Smooth muscle cell (in vitro differentiated cells): ENCODE data around the gene RASA4. TPM values are rescaled to one million over a fixed set of nuclear protein-coding genes. Genes with fewer than 3 reads are reported as not detected.
"Not testable (repeated sequence)": the region's sequence is repeated elsewhere in the genome, so short reads cannot be mapped to it uniquely, and the experiment has no call there.

ENCODE experiments used
- DNase-seq: peaks from one replicate; lab custom pipeline; 2025; ENCODE audit not compliant: unreplicated experiment; lab: John Stamatoyannopoulos, UW
- H2AFZ ChIP-seq: fragments of 200-600 bp; sonication (generic); 2 replicates; pipeline ENCODE4 v1.6.0; 2016; ENCODE audit warnings: antibody characterized with exemption, low read depth, mild to moderate bottlenecking
- H3F3A ChIP-seq: fragments of 200-600 bp; sonication (generic); 2 replicates; pipeline ENCODE4 v1.6.0; 2017; ENCODE audit warnings: antibody characterized with exemption, low read depth
- H3K27ac ChIP-seq: fragments of 200-600 bp; sonication (generic); 2 replicates; pipeline ENCODE4 v1.5.1; 2016; ENCODE audit warnings: low read depth, mild to moderate bottlenecking
- H3K27me3 ChIP-seq: fragments of 200-600 bp; sonication (generic); 2 replicates; pipeline ENCODE4 v1.6.1; 2016; ENCODE audit warnings: low read depth, mild to moderate bottlenecking
- H3K36me3 ChIP-seq: fragments of 200-600 bp; sonication (generic); 2 replicates; pipeline ENCODE4 v1.5.1; 2016; ENCODE audit warnings: low read depth
- H3K4me1 ChIP-seq: fragments of 200-600 bp; sonication (generic); 2 replicates; pipeline ENCODE4 v1.5.1; 2016; ENCODE audit warnings: low read depth
- H3K4me2 ChIP-seq: fragments of 200-600 bp; sonication (generic); 2 replicates; pipeline ENCODE4 v1.6.0; 2016; ENCODE audit warnings: mild to moderate bottlenecking
- H3K4me3 ChIP-seq: fragments of 200-600 bp; sonication (generic); 2 replicates; pipeline ENCODE4 v1.5.1; 2016; ENCODE audit warnings: mild to moderate bottlenecking
- H3K79me2 ChIP-seq: fragments of 200-600 bp; sonication (generic); 2 replicates; pipeline ENCODE4 v1.6.0; 2016; ENCODE audit warnings: low read depth, mild to moderate bottlenecking
- H3K9ac ChIP-seq: fragments of 200-600 bp; sonication (generic); 2 replicates; pipeline ENCODE4 v1.6.0; 2016; ENCODE audit warnings: low read depth
- H3K9me3 ChIP-seq: fragments of 200-600 bp; sonication (generic); replicated peaks from 2 replicates; pipeline ENCODE4 v1.5.1; 2016; ENCODE audit warnings: low read depth
- H4K20me1 ChIP-seq: fragments of 200-600 bp; sonication (generic); 2 replicates; pipeline ENCODE4 v1.6.0; 2016; ENCODE audit warnings: low read depth
- WGBS: methylation state at CpG from one replicate; pipeline ENCODE4 v1.1.7; 2016; ENCODE audit warnings: low lambda C conversion rate; 5-methylcytosine and 5-hydroxymethylcytosine counted together
- polyA plus RNA-seq: library from polyadenylated mRNA; unstranded; fragments of >200 nt; fragmentation: Nextera tagmentation; extraction: Ambion mirVana; gene quantifications from 2 replicates; pipeline ENCODE4 v1.2.1, GENCODE V29; 2016
- total RNA-seq: library from RNA; depleted of rRNA; stranded (reverse); fragments of >200 nt; gene quantifications from 2 replicates; pipeline ENCODE4 v1.2.3, GENCODE V29; 2014

The RASA4 gene
- 6.9 and 12.2 TPM in 2 replicates for total RNA-seq
- polyA plus RNA-seq: 6.9 and 11.6 TPM in 2 replicates

DNA sequence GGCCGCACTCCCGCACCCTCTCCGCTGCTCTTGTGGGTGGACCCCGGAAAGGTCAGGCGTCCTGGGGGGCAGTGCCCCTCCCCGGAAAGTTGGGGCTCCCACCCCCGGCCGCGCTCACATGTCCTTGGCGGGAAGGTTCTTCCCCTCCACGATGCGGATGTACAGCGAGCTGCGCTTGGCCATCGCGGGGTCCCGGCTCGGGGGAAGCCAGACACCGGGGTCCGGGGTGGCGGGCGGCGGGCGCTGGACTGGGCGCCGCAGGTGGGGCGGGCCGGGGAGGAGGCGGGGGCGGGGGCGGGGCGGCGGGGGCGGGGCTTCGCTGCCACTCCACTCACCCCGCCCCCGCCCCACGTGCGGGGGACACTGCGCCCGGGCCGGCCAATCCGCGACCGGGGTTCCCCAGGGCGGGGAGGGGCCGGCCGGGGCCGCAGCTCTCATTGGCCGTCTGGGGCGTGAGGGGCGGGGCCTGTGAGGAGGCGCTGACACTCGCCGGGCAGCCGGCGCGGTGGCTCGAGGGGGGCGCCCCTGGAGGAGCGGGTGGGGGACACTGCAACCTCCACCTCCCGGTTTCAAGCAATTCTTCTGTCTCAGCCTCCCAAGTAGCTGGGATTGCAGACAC lies at the start of gene RASA4:
Gene RASA4, minus strand, starts transcription at position 250 of the 619 bp plus-strand sequence. Its CDS starts 67 bp downstream, at position 183.
- H3K9ac ChIP-seq, H4K20me1 ChIP-seq, H3K27ac ChIP-seq, DNase-seq, H3K79me2 ChIP-seq, H3K9me3 ChIP-seq, H3F3A ChIP-seq, H3K4me3 ChIP-seq, H2AFZ ChIP-seq, H3K27me3 ChIP-seq, H3K4me1 ChIP-seq, H3K36me3 ChIP-seq: not testable (repeated sequence)
- peak within 1 kb of the TSS; percentile 65 for H3K4me2 ChIP-seq
- WGBS: 2% methylated on average over 7 of the region's 62 CpGs

DNA sequence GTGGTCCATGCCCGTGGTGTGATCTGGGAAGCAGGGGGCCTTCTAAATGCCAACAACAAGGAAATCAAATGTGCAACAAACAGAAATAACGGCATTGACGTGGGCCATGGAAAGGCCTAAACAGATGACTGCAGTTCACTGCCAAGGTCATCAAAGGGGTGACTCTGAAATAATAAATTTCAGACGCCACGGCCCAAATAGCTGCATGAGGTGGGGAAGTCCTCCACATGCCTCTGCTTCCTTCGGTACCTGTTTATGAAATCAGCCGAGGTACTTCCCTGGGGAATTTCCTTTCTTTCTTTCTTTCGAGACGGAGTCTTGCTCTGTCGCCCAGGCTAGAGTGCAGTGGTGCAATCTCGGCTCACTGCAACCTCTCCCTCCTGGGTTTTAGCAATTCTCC lies 48.2 kb upstream of the RASA4 start:
- H3K4me1 ChIP-seq, H3K9ac ChIP-seq, H3K79me2 ChIP-seq, H3K36me3 ChIP-seq, H2AFZ ChIP-seq, H3K27ac ChIP-seq, H3K4me2 ChIP-seq, H3F3A ChIP-seq, H3K4me3 ChIP-seq, DNase-seq, H3K9me3 ChIP-seq, H4K20me1 ChIP-seq, H3K27me3 ChIP-seq: not testable (repeated sequence)
- WGBS: no CpG with 5 or more reads among the region's 11 CpGs

DNA sequence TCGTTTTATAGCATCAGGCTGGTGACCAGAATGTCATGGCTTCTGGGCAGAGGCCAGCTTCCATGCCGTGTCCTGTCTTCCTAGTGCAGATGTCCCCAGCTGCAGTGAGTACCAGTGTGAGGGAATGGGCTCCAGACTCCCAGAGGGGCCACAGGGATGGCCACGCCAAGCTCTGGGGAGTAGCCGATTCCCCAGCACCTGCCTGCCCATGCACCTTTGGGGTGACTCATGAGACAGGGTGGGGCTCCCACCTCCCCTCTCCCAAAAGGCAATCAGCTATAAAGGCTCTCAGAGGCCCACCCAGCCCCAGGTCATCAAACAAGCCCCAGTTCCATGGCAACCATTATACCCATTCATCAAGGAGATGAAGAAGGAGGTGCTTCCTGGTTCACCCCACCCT lies 33.4 kb upstream of the RASA4 start, which contains the start of gene SPDYE2B:
Gene SPDYE2B, plus strand, starts transcription at position 396 of the 400 bp plus-strand sequence. CDS start 2,030 bp downstream, outside the sequence.
- H3F3A ChIP-seq, H2AFZ ChIP-seq, H3K9ac ChIP-seq, H3K27me3 ChIP-seq, H3K36me3 ChIP-seq, H3K4me1 ChIP-seq, H3K79me2 ChIP-seq, H4K20me1 ChIP-seq, H3K4me2 ChIP-seq, H3K9me3 ChIP-seq, DNase-seq, H3K27ac ChIP-seq, H3K4me3 ChIP-seq: not testable (repeated sequence)
- no CpG with 5 or more reads among the region's 4 CpGs for WGBS

DNA sequence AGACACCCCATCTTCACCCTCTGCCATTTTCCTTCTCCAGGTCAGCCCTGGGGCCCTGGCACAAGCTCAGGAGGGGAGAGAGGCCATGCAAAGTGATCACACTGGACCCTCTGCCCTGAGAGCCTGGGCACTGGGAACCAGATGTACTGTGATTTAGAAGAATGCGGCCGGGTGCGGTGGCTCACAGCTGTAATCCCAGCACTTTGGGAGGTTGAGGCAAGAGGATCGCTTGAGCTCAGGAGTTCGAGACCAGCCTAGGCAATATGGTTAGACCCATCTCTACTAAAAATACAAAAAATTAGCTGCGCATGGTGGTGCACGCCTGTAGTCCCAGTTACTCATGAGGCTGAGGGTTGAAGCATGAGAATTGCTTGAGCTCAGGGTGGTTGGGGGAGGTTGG lies 31.3 kb upstream of the RASA4 start:
- H4K20me1 ChIP-seq, H3K4me3 ChIP-seq, H3K9me3 ChIP-seq, H3K4me1 ChIP-seq, H3K36me3 ChIP-seq, H3F3A ChIP-seq, H3K27ac ChIP-seq, H3K27me3 ChIP-seq, H2AFZ ChIP-seq, H3K79me2 ChIP-seq, DNase-seq, H3K9ac ChIP-seq, H3K4me2 ChIP-seq: not testable (repeated sequence)
- 95% methylated on average over 7 of the region's 7 CpGs for WGBS

DNA sequence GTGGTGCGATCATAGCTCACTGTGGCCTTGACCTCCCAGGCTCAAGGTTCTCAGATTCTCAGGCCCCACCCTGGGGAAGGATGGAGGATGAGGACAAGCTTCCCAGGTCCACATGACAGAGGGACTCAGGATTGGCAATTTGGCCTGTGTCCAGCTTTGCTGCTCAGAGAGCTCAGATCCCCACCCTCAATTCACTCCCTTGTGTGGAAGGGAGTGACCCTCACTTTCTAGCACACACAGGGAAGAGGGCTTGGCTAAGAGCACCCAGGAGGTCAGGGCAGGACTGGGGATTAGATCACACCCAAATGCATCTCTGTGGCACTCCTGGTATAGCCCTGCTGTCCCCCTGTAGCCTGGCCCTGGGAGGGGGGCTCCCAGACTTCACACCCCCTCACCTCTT lies 26.8 kb upstream of the RASA4 start:
- H3K36me3 ChIP-seq, H3K4me2 ChIP-seq, H3K9ac ChIP-seq, H4K20me1 ChIP-seq, H2AFZ ChIP-seq, H3K79me2 ChIP-seq, H3F3A ChIP-seq, H3K4me1 ChIP-seq, H3K27ac ChIP-seq, H3K9me3 ChIP-seq, DNase-seq, H3K4me3 ChIP-seq, H3K27me3 ChIP-seq: not testable (repeated sequence)
- no CpG with 5 or more reads among the region's 1 CpG for WGBS

DNA sequence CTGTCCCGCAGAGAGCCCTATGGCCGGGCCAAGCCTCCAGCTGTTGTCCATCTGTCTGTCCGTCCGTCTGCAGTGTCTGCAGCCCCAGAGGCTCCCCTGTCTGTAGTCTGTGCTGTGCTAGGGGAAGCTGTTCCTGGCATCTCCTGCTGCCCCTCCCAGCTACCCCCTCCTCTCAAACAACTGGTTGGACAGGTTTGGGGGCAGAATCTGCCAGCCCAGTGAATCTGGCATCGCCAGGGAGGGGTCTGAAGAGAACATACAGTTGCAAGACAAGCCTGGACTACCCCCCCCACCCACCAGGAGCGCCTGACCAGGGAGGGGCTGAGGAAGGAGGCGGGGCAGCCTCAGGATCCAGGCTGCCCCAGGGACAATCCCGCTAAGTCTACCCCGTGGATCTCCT lies 26.1 kb upstream of the RASA4 start, which contains the start of gene UPK3BL1:
Gene UPK3BL1, minus strand, starts transcription at position 101 of the 400 bp plus-strand sequence. Its CDS starts 50 bp downstream, at position 51.
- H2AFZ ChIP-seq, H3K4me1 ChIP-seq, H3K4me3 ChIP-seq, H4K20me1 ChIP-seq, H3K36me3 ChIP-seq, H3K4me2 ChIP-seq, H3K27me3 ChIP-seq, H3K9ac ChIP-seq, H3F3A ChIP-seq, H3K27ac ChIP-seq, H3K79me2 ChIP-seq, DNase-seq, H3K9me3 ChIP-seq: not testable (repeated sequence)
- no CpG with 5 or more reads among the region's 9 CpGs for WGBS

DNA sequence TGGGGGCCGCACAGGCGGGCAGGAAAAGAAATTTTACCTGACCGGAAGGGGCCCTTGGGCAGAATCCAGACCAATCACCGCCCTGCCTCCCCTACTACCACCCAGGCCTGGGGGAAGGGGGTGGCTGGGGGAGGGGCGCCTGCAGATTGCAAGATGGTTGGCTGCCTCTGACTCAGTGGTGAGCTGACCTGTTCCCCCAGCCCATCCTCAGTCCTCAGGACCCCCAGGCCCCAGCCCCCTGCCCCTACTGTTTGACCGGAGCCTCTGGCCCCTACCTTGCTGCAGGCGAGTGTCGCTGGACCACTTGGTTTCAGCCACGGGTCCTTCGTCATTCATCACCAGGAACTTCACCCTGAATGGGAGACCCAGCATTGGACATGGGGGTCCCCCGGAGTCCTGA lies 22.3 kb upstream of the RASA4 start:
- not testable (repeated sequence) for H3K27me3 ChIP-seq, H3F3A ChIP-seq, H3K79me2 ChIP-seq, H4K20me1 ChIP-seq, DNase-seq, H3K9me3 ChIP-seq, H3K4me3 ChIP-seq, H3K4me1 ChIP-seq, H3K27ac ChIP-seq, H3K9ac ChIP-seq, H3K4me2 ChIP-seq, H2AFZ ChIP-seq, H3K36me3 ChIP-seq
- 98% methylated on average over 5 of the region's 11 CpGs for WGBS

DNA sequence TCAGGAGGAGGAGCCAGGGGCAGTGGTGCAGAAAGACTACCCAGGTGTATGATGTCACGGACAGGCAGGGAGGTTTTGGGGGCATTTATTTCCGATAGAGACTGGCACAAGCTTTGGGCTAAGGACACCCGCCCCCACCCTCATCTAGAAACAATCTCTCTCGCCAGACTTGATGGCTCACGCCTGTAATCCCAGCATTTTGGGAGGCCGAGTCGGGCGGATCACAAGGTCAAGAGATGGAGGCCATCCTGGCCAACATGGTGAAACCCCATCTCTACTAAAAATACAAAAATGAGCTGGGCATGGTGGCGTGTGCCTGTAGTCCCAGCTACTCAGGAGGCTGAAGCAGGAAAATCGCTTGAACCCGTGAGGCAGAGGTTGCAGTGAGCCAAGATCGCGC lies 20.4 kb upstream of the RASA4 start:
- 94% methylated on average over 9 of the region's 13 CpGs for WGBS
- not testable (repeated sequence) for DNase-seq

DNA sequence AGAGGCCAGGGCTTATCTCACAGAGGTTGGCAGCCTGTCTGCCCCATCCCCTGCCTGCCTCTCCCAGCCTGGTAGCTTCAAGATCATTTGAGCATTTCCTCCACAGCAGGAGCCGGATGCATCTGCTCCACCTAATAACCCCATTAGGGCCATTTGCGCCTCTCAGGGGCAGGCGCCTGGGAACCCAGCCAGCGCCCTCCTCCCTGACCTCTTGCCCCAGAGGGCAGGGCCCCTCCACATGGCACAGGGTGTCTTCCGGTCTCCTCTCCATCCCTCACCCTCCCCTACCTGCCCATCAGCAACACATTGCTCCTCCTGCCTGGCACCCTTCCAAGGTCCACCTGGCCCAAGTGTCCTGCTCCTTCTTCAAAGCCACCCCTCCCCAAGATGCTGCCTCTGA lies 18.8 kb upstream of the RASA4 start:
- H3K9me3 ChIP-seq, H3K79me2 ChIP-seq, H3F3A ChIP-seq, H3K9ac ChIP-seq, H4K20me1 ChIP-seq, H3K4me1 ChIP-seq, H2AFZ ChIP-seq, DNase-seq, H3K36me3 ChIP-seq, H3K27me3 ChIP-seq, H3K4me3 ChIP-seq, H3K27ac ChIP-seq, H3K4me2 ChIP-seq: not testable (repeated sequence)
- 100% methylated on average over 3 of the region's 5 CpGs for WGBS

More for the DNA sequence above, 20.4 kb upstream of the RASA4 start:
- not testable (repeated sequence) for H3K4me3 ChIP-seq, H3K4me1 ChIP-seq, H3K79me2 ChIP-seq, H3K9ac ChIP-seq, H3F3A ChIP-seq, H3K36me3 ChIP-seq, H2AFZ ChIP-seq, H3K27me3 ChIP-seq, H3K4me2 ChIP-seq, H4K20me1 ChIP-seq, H3K27ac ChIP-seq, H3K9me3 ChIP-seq
